GM18861 (cell line): Measurements from ENCODE around the gene RDH13.
"Not testable (repeated sequence)": the region's sequence is repeated elsewhere in the genome, so short reads cannot be mapped to it uniquely, and the experiment has no call there.

Experiments
- ATAC-seq: cut with Tn5 transposase; IDR thresholded peaks from one replicate; pipeline ENCODE4 v1.9.1; 2021; ENCODE audit not compliant: unreplicated experiment

RDH13 gene

GRCh38 chr19:55077106-55077505 is 14.2 kb upstream of the RDH13 start:
- no peak for ATAC-seq

GRCh38 chr19:55076321-55076720 is 13.4 kb upstream of the RDH13 start:
- ATAC-seq, result no peak

- no peak for ATAC-seq
Measured at GRCh38 chr19:55075371-55075998, 12.5 kb upstream of the RDH13 start, which contains the start of gene EPS8L1. EPS8L1 (plus strand) TSS chr19:55075869; CDS start chr19:55076445, 576 bp downstream.

GRCh38 chr19:55071913-55072312 is 9.0 kb upstream of the RDH13 start:
- no peak for ATAC-seq

- no peak for ATAC-seq
Measured at GRCh38 chr19:55071129-55071502, 8.2 kb upstream of the RDH13 start.

- ATAC-seq, result no peak
Measured at GRCh38 chr19:55070466-55071128, 7.6 kb upstream of the RDH13 start.

GRCh38 chr19:55069865-55070197 is 6.9 kb upstream of the RDH13 start:
- ATAC-seq, result no peak

- no peak for ATAC-seq
Measured at GRCh38 chr19:55068950-55069864, 6.3 kb upstream of the RDH13 start.

GRCh38 chr19:55067869-55068268 is 4.9 kb upstream of the RDH13 start:
- ATAC-seq, result no peak

- ATAC-seq, result no peak
Measured at GRCh38 chr19:55066107-55066709, 3.3 kb upstream of the RDH13 start.

GRCh38 chr19:55065516-55065915 is 2.6 kb upstream of the RDH13 start:
- ATAC-seq, result not testable (repeated sequence)

- ATAC-seq, result no peak
Measured at GRCh38 chr19:55063492-55063843, 520 bp upstream of the RDH13 start.

GRCh38 chr19:55060287-55060686 is 2.7 kb downstream of the RDH13 start:
- ATAC-seq, result not testable (repeated sequence)

GRCh38 chr19:55058781-55059610 is 4.0 kb downstream of the RDH13 start:
- ATAC-seq, result no peak

GRCh38 chr19:55056827-55057226 is 6.1 kb downstream of the RDH13 start:
- ATAC-seq, result no peak

- no peak for ATAC-seq
Measured at GRCh38 chr19:55053735-55054134, 9.2 kb downstream of the RDH13 start.

- ATAC-seq, result no peak
Measured at GRCh38 chr19:55050749-55051532, 12.0 kb downstream of the RDH13 start.

GRCh38 chr19:55048446-55048845 is 14.5 kb downstream of the RDH13 start:
- ATAC-seq, result no peak

- ATAC-seq, result no peak
Measured at GRCh38 chr19:55047951-55048350, 15.0 kb downstream of the RDH13 start.
